Neural progenitor cell (in vitro differentiated cells): ENCODE results near the gene TRIO. TPM values are rescaled to one million over a fixed set of nuclear protein-coding genes. Genes with fewer than 3 reads are reported as not detected.

Source experiments
- DNase-seq: peaks from one replicate; pipeline ENCODE4 v3.0.0-alpha.2; 2016; ENCODE audit warnings: low spot score
- H2AFZ ChIP-seq: fragments of 200-600 bp; sonication (generic); replicated peaks from 2 replicates; pipeline ENCODE4 v1.6.1; 2016; ENCODE audit warnings: antibody characterized with exemption
- H3F3A ChIP-seq: fragments of 200-600 bp; sonication (generic); 2 replicates; pipeline ENCODE4 v1.6.1; 2016; ENCODE audit warnings: antibody characterized with exemption, low read depth
- H3K27ac ChIP-seq: fragments of 200-600 bp; sonication (generic); 2 replicates; pipeline ENCODE4 v1.5.1; 2016; ENCODE audit warnings: mild to moderate bottlenecking
- H3K27me3 ChIP-seq: fragments of 200-600 bp; sonication (generic); 2 replicates; pipeline ENCODE4 v1.6.1; 2016; ENCODE audit warnings: mild to moderate bottlenecking, moderate library complexity
- H3K36me3 ChIP-seq: fragments of 200-600 bp; sonication (generic); 2 replicates; pipeline ENCODE4 v1.5.1; 2016
- H3K4me1 ChIP-seq: fragments of 200-600 bp; sonication (generic); 2 replicates; pipeline ENCODE4 v1.6.1; 2016; ENCODE audit warnings: mixed run types
- H3K4me2 ChIP-seq: fragments of 200-600 bp; sonication (generic); 2 replicates; pipeline ENCODE4 v1.6.1; 2016
- H3K4me3 ChIP-seq: fragments of 200-600 bp; sonication (generic); 2 replicates; pipeline ENCODE4 v1.5.1; 2016
- H3K79me2 ChIP-seq: fragments of 200-600 bp; sonication (generic); 2 replicates; pipeline ENCODE4 v1.6.1; 2016; ENCODE audit warnings: low read depth
- H3K9ac ChIP-seq: fragments of 200-600 bp; sonication (generic); 2 replicates; pipeline ENCODE4 v1.6.1; 2016
- H3K9me3 ChIP-seq: fragments of 200-600 bp; sonication (generic); 2 replicates; pipeline ENCODE4 v1.5.1; 2016; ENCODE audit warnings: low read depth
- H4K20me1 ChIP-seq: fragments of 200-600 bp; sonication (generic); 2 replicates; pipeline ENCODE4 v1.6.1; 2016; ENCODE audit warnings: low read depth
- H3K27ac Mint-ChIP-seq: 3 replicates; pipeline ENCODE4 v1.8.0; 2021; ENCODE audit warnings: mixed read lengths
- H3K27me3 Mint-ChIP-seq: 2 replicates; pipeline ENCODE4 v1.8.0; 2022; ENCODE audit warnings: low read depth, mild to moderate bottlenecking, inconsistent platforms, moderate library complexity, mixed read lengths; ENCODE audit not compliant: insufficient read depth
- H3K36me3 Mint-ChIP-seq: 3 replicates; pipeline ENCODE4 v1.8.0; 2021; ENCODE audit warnings: mixed read lengths
- H3K4me1 Mint-ChIP-seq: 3 replicates; pipeline ENCODE4 v1.8.0; 2021; ENCODE audit warnings: mixed read lengths
- H3K4me3 Mint-ChIP-seq: 3 replicates; pipeline ENCODE4 v1.8.0; 2021; ENCODE audit warnings: mild to moderate bottlenecking, moderate library complexity, mixed read lengths
- H3K9me3 Mint-ChIP-seq: 3 replicates; pipeline ENCODE4 v1.8.0; 2020; ENCODE audit warnings: mixed read lengths
- CTCF ChIP-seq: fragments of 200-600 bp; sonication (generic); IDR thresholded peaks from 2 replicates; pipeline ENCODE4 v1.5.1; 2017; ENCODE audit warnings: antibody characterized with exemption, mild to moderate bottlenecking
- EZH2 ChIP-seq: fragments of 200-600 bp; sonication (generic); IDR thresholded peaks from 2 replicates; pipeline ENCODE4 v1.6.1; 2017; ENCODE audit warnings: antibody characterized with exemption, mild to moderate bottlenecking, moderate library complexity
- EZH2phosphoT487 ChIP-seq: fragments of 200-600 bp; sonication (generic); IDR thresholded peaks from 2 replicates; pipeline ENCODE4 v1.6.1; 2017; ENCODE audit warnings: antibody characterized with exemption
- total RNA-seq: library from RNA; depleted of rRNA; stranded (reverse); fragments of >200 nt; gene quantifications from 2 replicates; pipeline ENCODE4 v1.2.3, GENCODE V29; 2015; ENCODE audit warnings: low replicate concordance

The TRIO gene
- total RNA-seq, 1 donor from 2014 or later: 84.7 TPM

GRCh38 chr5:14337593-14337992, 194.5 kb downstream of the TRIO start:
- H3K27ac Mint-ChIP-seq: no peak overlapping the region
- DNase-seq: no peak
- Histone ChIP-seq H2AFZ (no peak overlapping the region), H3F3A (peaks cover 30% of the 10 kb centered on the region), H3K4me3 (no peak overlapping the region), H3K27ac (no peak overlapping the region), H3K9me3 (no peaks in the 10 kb centered on the region), H3K4me1 (peaks cover 27% of the 10 kb centered on the region), H3K9ac (no peak overlapping the region), H3K36me3 (no peaks in the 10 kb centered on the region), H3K4me2 (no peak overlapping the region), H3K27me3 (no peaks in the 10 kb centered on the region), H3K79me2 (peaks cover 5% of the 10 kb centered on the region), H4K20me1 (peaks cover 20% of the 10 kb centered on the region)
- H3K4me1 Mint-ChIP-seq: peaks cover 20% of the 10 kb centered on the region
- TF ChIP-seq EZH2phosphoT487 (no peak), EZH2 (no peak), CTCF (no peak)
- H3K4me3 Mint-ChIP-seq: no peak overlapping the region
- H3K9me3 Mint-ChIP-seq: no peaks in the 10 kb centered on the region
- H3K36me3 Mint-ChIP-seq: peaks cover 35% of the 10 kb centered on the region
- H3K27me3 Mint-ChIP-seq: no peaks in the 10 kb centered on the region

- no peak overlapping the region for H3K4me3 Mint-ChIP-seq
- peaks cover 39% of the 10 kb centered on the region for H3K36me3 Mint-ChIP-seq
- TF ChIP-seq EZH2phosphoT487 (no peak), CTCF (no peak)
- Histone ChIP-seq H3K4me2 (no peak overlapping the region), H3K9me3 (no peaks in the 10 kb centered on the region), H3K36me3 (no peaks in the 10 kb centered on the region), H3K4me1 (peaks cover 37% of the 10 kb centered on the region), H3F3A (peaks cover 31% of the 10 kb centered on the region), H3K4me3 (no peak overlapping the region), H3K27me3 (no peaks in the 10 kb centered on the region), H3K9ac (no peak overlapping the region), H3K79me2 (peaks cover 17% of the 10 kb centered on the region), H4K20me1 (peaks cover 25% of the 10 kb centered on the region), H3K27ac (no peak overlapping the region), H2AFZ (no peak overlapping the region)
- H3K27me3 Mint-ChIP-seq: no peaks in the 10 kb centered on the region
- no peaks in the 10 kb centered on the region for H3K9me3 Mint-ChIP-seq
- H3K27ac Mint-ChIP-seq: no peak overlapping the region
- no peak for DNase-seq
- peaks cover 21% of the 10 kb centered on the region for H3K4me1 Mint-ChIP-seq
Observed at GRCh38 chr5:14339468-14339867, 196.3 kb downstream of the TRIO start.

GRCh38 chr5:14341571-14342230, 198.6 kb downstream of the TRIO start:
- Mint-ChIP-seq H3K4me3 (no peak overlapping the region), H3K4me1 (peaks cover 21% of the 10 kb centered on the region), H3K27ac (no peak overlapping the region), H3K9me3 (peaks cover 7% of the 10 kb centered on the region), H3K36me3 (peaks cover 45% of the 10 kb centered on the region), H3K27me3 (no peaks in the 10 kb centered on the region)
- peak; percentile 87 for DNase-seq
- no peaks in the 10 kb centered on the region for H3K9me3 ChIP-seq
- H3K36me3 ChIP-seq: peaks cover 4% of the 10 kb centered on the region
- H3K27me3 ChIP-seq: no peaks in the 10 kb centered on the region
- H4K20me1 ChIP-seq: peaks cover 25% of the 10 kb centered on the region
- peaks cover 31% of the 10 kb centered on the region for H3F3A ChIP-seq
- peaks cover 21% of the 10 kb centered on the region for H3K79me2 ChIP-seq
- no peak overlapping the region for H2AFZ ChIP-seq
- H3K4me2 ChIP-seq: peak overlapping the region; percentile 78
- H3K27ac ChIP-seq: peak overlapping the region; percentile 93
- H3K4me1 ChIP-seq: peaks cover 37% of the 10 kb centered on the region
- H3K4me3 ChIP-seq: peak overlapping the region; percentile 26
- no peak overlapping the region for H3K9ac ChIP-seq
- peak; percentile 60 for TF ChIP-seq EZH2phosphoT487
- no peak for TF ChIP-seq EZH2
- no peak for TF ChIP-seq CTCF
